Measurements from ENCODE around the gene OLAH.
A peak's percentile ranks its signal among the peaks of the same experiment; 100 is the strongest.

OLAH gene

GRCh38 chr10:15072358-15072757 is 28.6 kb downstream of the OLAH start:
- DNase-seq (ENCODE audit: low read depth), result no peak
- H3K4me3 ChIP-seq (ENCODE audit: low read depth, low read length), result no peak overlapping the region
- TF ChIP-seq CTCF (IDR thresholded peaks at IDR 0.05; ENCODE audit: insufficient read depth, low read depth, low read length, missing control alignments), result no peak

GRCh38 chr10:15075421-15075820 is 31.7 kb downstream of the OLAH start:
- no peak for DNase-seq (ENCODE audit: low read depth)
- H3K4me3 ChIP-seq (ENCODE audit: low read depth, low read length), result no peak overlapping the region
- TF ChIP-seq CTCF (IDR thresholded peaks at IDR 0.05; ENCODE audit: insufficient read depth, low read depth, low read length, missing control alignments), result no peak

GRCh38 chr10:15083674-15084501 is 40.1 kb downstream of the OLAH start:
- no peak for DNase-seq (ENCODE audit: low read depth)
- no peak for TF ChIP-seq CTCF (IDR thresholded peaks at IDR 0.05; ENCODE audit: insufficient read depth, low read depth, low read length, missing control alignments)
- no peak overlapping the region for H3K4me3 ChIP-seq (ENCODE audit: low read depth, low read length)

- TF ChIP-seq CTCF (IDR thresholded peaks at IDR 0.05; ENCODE audit: insufficient read depth, low read depth, low read length, missing control alignments), result no peak
- DNase-seq (ENCODE audit: low read depth), result peak; percentile 18
- H3K4me3 ChIP-seq (ENCODE audit: low read depth, low read length), result no peak overlapping the region
Observed at GRCh38 chr10:15084502-15084922, 40.8 kb downstream of the OLAH start.

- TF ChIP-seq CTCF (IDR thresholded peaks at IDR 0.05; ENCODE audit: insufficient read depth, low read depth, low read length, missing control alignments), result peak; percentile 26
- H3K4me3 ChIP-seq (ENCODE audit: low read depth, low read length), result peak within 1 kb of the TSS; percentile 52
- peak; percentile 85 for DNase-seq (ENCODE audit: low read depth)
Observed at GRCh38 chr10:15088428-15089261, 44.9 kb downstream of the OLAH start, which contains the start of gene ACBD7. Gene ACBD7, minus strand, starts transcription at chr10:15088776. Its CDS starts 48 bp downstream, at chr10:15088728.

GRCh38 chr10:15091418-15091817 is 47.7 kb downstream of the OLAH start:
- TF ChIP-seq CTCF (IDR thresholded peaks at IDR 0.05; ENCODE audit: insufficient read depth, low read depth, low read length, missing control alignments), result no peak
- H3K4me3 ChIP-seq (ENCODE audit: low read depth, low read length), result no peak overlapping the region
- no peak for DNase-seq (ENCODE audit: low read depth)
